ENCODE data around the gene POU4F1. TPM values are rescaled to one million over a fixed set of nuclear protein-coding genes. Genes with fewer than 3 reads are reported as not detected.
A peak's percentile ranks its signal among the peaks of the same experiment; 100 is the strongest.

Gene POU4F1
- polyA plus RNA-seq, 1 donor from 2014 or later: not detected

GRCh38 chr13:78607409-78608251 lies 4.3 kb upstream of the POU4F1 start:
- Histone ChIP-seq H3K27ac (ENCODE audit: low read length) (no peak overlapping the region), H3F3A (ENCODE audit: insufficient read depth, low read length, poor library complexity, severe bottlenecking) (no peaks in the 10 kb centered on the region), H3K9ac (ENCODE audit: low read length) (no peak overlapping the region), H4K20me1 (ENCODE audit: insufficient read depth) (no peaks in the 10 kb centered on the region), H3K4me3 (ENCODE audit: low read length) (no peak overlapping the region), H2AFZ (ENCODE audit: low read depth, low read length) (no peak overlapping the region), H3K9me3 (ENCODE audit: low read length) (no peaks in the 10 kb centered on the region), H3K4me2 (ENCODE audit: low read length) (no peak overlapping the region), H3K79me2 (replicated peaks; ENCODE audit: insufficient read depth, low read length) (no peaks in the 10 kb centered on the region), H3K36me3 (ENCODE audit: insufficient read depth, low read length) (no peaks in the 10 kb centered on the region), H3K9me2 (ENCODE audit: insufficient read depth, low read length) (no peaks in the 10 kb centered on the region), H3K27me3 (ENCODE audit: insufficient read depth, low read depth, low read length) (peaks cover 94% of the 10 kb centered on the region)
- TF ChIP-seq EP300 (conservative IDR thresholded peaks at IDR 0.05; ENCODE audit: poor library complexity, severe bottlenecking) (no peak), POLR2AphosphoS5 (IDR thresholded peaks at IDR 0.05) (no peak), CTCF (IDR thresholded peaks at IDR 0.05; ENCODE audit: poor library complexity, severe bottlenecking) (no peak), SMC3 (conservative IDR thresholded peaks at IDR 0.05; ENCODE audit: poor library complexity) (no peak), TAF1 (IDR thresholded peaks at IDR 0.05; ENCODE audit: low read depth) (no peak), MXI1 (conservative IDR thresholded peaks at IDR 0.05; ENCODE audit: poor library complexity, severe bottlenecking) (no peak), RAD21 (conservative IDR thresholded peaks at IDR 0.05) (no peak), EZH2 (IDR thresholded peaks at IDR 0.05; ENCODE audit: borderline replicate concordance, insufficient read depth, low read length, poor library complexity, severe bottlenecking) (no peak), REST (IDR thresholded peaks at IDR 0.05; ENCODE audit: borderline replicate concordance) (no peak)

- H3K9ac ChIP-seq (ENCODE audit: low read length): no peak overlapping the region
- H3K9me2 ChIP-seq (ENCODE audit: insufficient read depth, low read length): no peaks in the 10 kb centered on the region
- H3K27me3 ChIP-seq (ENCODE audit: insufficient read depth, low read depth, low read length): peaks cover 96% of the 10 kb centered on the region
- H3K9me3 ChIP-seq (ENCODE audit: low read length): no peaks in the 10 kb centered on the region
- H3K27ac ChIP-seq (ENCODE audit: low read length): no peak overlapping the region
- H3F3A ChIP-seq (ENCODE audit: insufficient read depth, low read length, poor library complexity, severe bottlenecking): no peaks in the 10 kb centered on the region
- H3K79me2 ChIP-seq (replicated peaks; ENCODE audit: insufficient read depth, low read length): no peaks in the 10 kb centered on the region
- no peak for TF ChIP-seq MXI1 (conservative IDR thresholded peaks at IDR 0.05; ENCODE audit: poor library complexity, severe bottlenecking)
- TF ChIP-seq CTCF (IDR thresholded peaks at IDR 0.05; ENCODE audit: poor library complexity, severe bottlenecking): no peak
- peak; percentile 77 for TF ChIP-seq EZH2 (IDR thresholded peaks at IDR 0.05; ENCODE audit: borderline replicate concordance, insufficient read depth, low read length, poor library complexity, severe bottlenecking)
- peak; percentile 9 for TF ChIP-seq POLR2AphosphoS5 (IDR thresholded peaks at IDR 0.05)
- H4K20me1 ChIP-seq (ENCODE audit: insufficient read depth): no peaks in the 10 kb centered on the region
- no peak overlapping the region for H2AFZ ChIP-seq (ENCODE audit: low read depth, low read length)
- H3K4me2 ChIP-seq (ENCODE audit: low read length): no peak overlapping the region
- no peak overlapping the region for H3K4me3 ChIP-seq (ENCODE audit: low read length)
- H3K36me3 ChIP-seq (ENCODE audit: insufficient read depth, low read length): no peaks in the 10 kb centered on the region
Measured at GRCh38 chr13:78606471-78607408, 3.4 kb upstream of the POU4F1 start.
